B cell (primary cell): ENCODE data around the gene HCK. TPM values are rescaled to one million over a fixed set of nuclear protein-coding genes. Genes with fewer than 3 reads are reported as not detected.

Experiments
- ATAC-seq: fragments of 200-7000 bp; cut with Tn5 transposase; one replicate; pipeline ENCODE4 v1.10.0; 2021; ENCODE audit warnings: low read depth, mild to moderate bottlenecking, moderate number of reproducible peaks, moderate library complexity
- CTCF ChIA-PET: fragments of 350-600 bp; sonication (Branson Sonifier 250); formaldehyde crosslinking; loops from one replicate; lab custom pipeline; 2021; ENCODE audit warnings: antibody characterized with exemption, inconsistent platforms; lab: Charles Lee
- POLR2A ChIA-PET: fragments of 350-600 bp; sonication (Branson Sonifier 250); formaldehyde crosslinking; loops from one replicate; lab custom pipeline; 2021; ENCODE audit warnings: antibody characterized with exemption; lab: Charles Lee
- DNase-seq: peaks from one replicate; pipeline ENCODE4 v3.0.0; 2013
- H2AFZ ChIP-seq: 2 replicates; pipeline ENCODE4 v1.6.1; 2012; ENCODE audit warnings: mild to moderate bottlenecking, low read depth, low read length; ENCODE audit not compliant: insufficient read depth, poor library complexity, severe bottlenecking
- H3K27ac ChIP-seq, 2 donors: 1 replicate in 1 of 2; 2 replicates in 1 of 2; pipeline ENCODE4 v1.5.1; 2012 to 2013; ENCODE audit warnings: low read length in 2 of 2, mild to moderate bottlenecking in 2 of 2, moderate library complexity in 1 of 2
- H3K27me3 ChIP-seq, 4 experiments: fragments of 200-600 bp in 1 of 4; sonication (generic) in 1 of 4; replicated peaks in 1 of 4; 1 replicate in 2 of 4; 2 replicates in 2 of 4; pipeline versions ENCODE4 v1.6.1 to v1.7.0; 2013 to 2016; ENCODE audit warnings: low read length in 3 of 4, mild to moderate bottlenecking in 2 of 4, mixed read lengths in 1 of 4, moderate library complexity in 1 of 4; ENCODE audit not compliant: insufficient read depth in 4 of 4, control insufficient read depth in 3 of 4; ENCODE audit errors: control extremely low read depth in 1 of 4
- H3K36me3 ChIP-seq, 2 experiments: replicated peaks in 1 of 2; 1 replicate in 1 of 2; 2 replicates in 1 of 2; pipeline versions ENCODE4 v1.6.1 to v1.7.1; 2013; ENCODE audit warnings: low read length in 1 of 2; ENCODE audit not compliant: insufficient read depth in 2 of 2, control insufficient read depth in 1 of 2; ENCODE audit errors: control extremely low read depth in 1 of 2, extremely low read depth in 1 of 2
- H3K4me1 ChIP-seq, 2 donors: fragments of 200-600 bp in 1 of 2; sonication (generic) in 1 of 2; 1 replicate in 1 of 2; 2 replicates in 1 of 2; pipeline versions ENCODE4 v1.5.1 to v1.6.1; 2013 to 2017; ENCODE audit warnings: low read length in 2 of 2; ENCODE audit not compliant: control insufficient read depth in 2 of 2, insufficient read depth in 2 of 2
- H3K4me2 ChIP-seq: replicated peaks from 2 replicates; pipeline ENCODE3; 2012; ENCODE audit warnings: mild to moderate bottlenecking, low read depth, low read length; ENCODE audit not compliant: poor library complexity, severe bottlenecking
- H3K4me3 ChIP-seq, 5 experiments: fragments of 200-600 bp in 1 of 5; sonication (generic) in 1 of 5; 1 replicate in 3 of 5; 2 replicates in 2 of 5; pipeline versions ENCODE4 v1.5.1 to v1.7.0; 2011 to 2016; ENCODE audit warnings: low read length in 4 of 5, mild to moderate bottlenecking in 4 of 5, low read depth in 2 of 5, control low read depth in 1 of 5, moderate library complexity in 1 of 5; ENCODE audit not compliant: insufficient read depth in 1 of 5; ENCODE audit errors: control extremely low read depth in 1 of 5, extremely low read depth in 1 of 5
- H3K79me2 ChIP-seq: fragments of 200-600 bp; sonication (generic); one replicate; pipeline ENCODE4 v1.6.0; 2016; ENCODE audit warnings: low read length; ENCODE audit not compliant: control insufficient read depth, insufficient read depth
- H3K9ac ChIP-seq: fragments of 200-600 bp; sonication (generic); 2 replicates; pipeline ENCODE4 v1.6.1; 2017; ENCODE audit warnings: mild to moderate bottlenecking, low read length, moderate library complexity
- H3K9me3 ChIP-seq, 3 donors: one replicate each; pipeline versions ENCODE4 v1.6.1 to v1.7.1; 2013; ENCODE audit warnings: low read length in 2 of 3; ENCODE audit not compliant: control insufficient read depth in 2 of 3, insufficient read depth in 1 of 3; ENCODE audit errors: control extremely low read depth in 1 of 3
- H4K20me1 ChIP-seq: 2 replicates; pipeline ENCODE4 v1.6.0; 2012; ENCODE audit warnings: mild to moderate bottlenecking, low read length; ENCODE audit not compliant: insufficient read depth, control insufficient read depth, poor library complexity, severe bottlenecking
- H3K27ac Mint-ChIP-seq: one replicate; pipeline ENCODE4 v1.8.0; 2021; ENCODE audit warnings: mixed read lengths
- H3K27me3 Mint-ChIP-seq: one replicate; pipeline ENCODE4 v1.8.0; 2021; ENCODE audit warnings: mixed read lengths
- H3K4me1 Mint-ChIP-seq: one replicate; pipeline ENCODE4 v1.8.0; 2021; ENCODE audit warnings: mixed read lengths
- H3K4me3 Mint-ChIP-seq: one replicate; pipeline ENCODE4 v1.8.0; 2021; ENCODE audit warnings: mixed read lengths
- H3K9me3 Mint-ChIP-seq: one replicate; pipeline ENCODE4 v1.8.0; 2022; ENCODE audit warnings: mixed read lengths; ENCODE audit not compliant: insufficient read depth
- EZH2 ChIP-seq: IDR thresholded peaks from 2 replicates; pipeline ENCODE4 v1.6.1; 2012; ENCODE audit warnings: borderline replicate concordance, low read depth, mild to moderate bottlenecking, moderate library complexity, low read length; ENCODE audit not compliant: insufficient read depth, poor library complexity, severe bottlenecking
- WGBS: methylation state at CpG from one replicate; pipeline ENCODE4 v1.1.5; 2013; ENCODE audit warnings: missing lambda C conversion rate; ENCODE audit not compliant: insufficient coverage; 5-methylcytosine and 5-hydroxymethylcytosine counted together
- intact Hi-C: fragments of 100-400 bp; cut with micrococcal nuclease; formaldehyde crosslinking; loops from one replicate; pipeline ENCODE4 v1.10.0; 2022
- polyA plus RNA-seq: library from polyadenylated mRNA; depleted of rRNA; stranded (reverse); fragments of >200 nt; gene quantifications from 2 replicates; pipeline ENCODE4 v1.2.3, GENCODE V29; 2012
- total RNA-seq, 2 donors: library from RNA; stranded (reverse); fragments of 120-200 nt in 1 of 2; gene quantifications; 1 replicate in 1 of 2; 2 replicates in 1 of 2; pipeline versions ENCODE4 v1.2.3 to v1.2.4, GENCODE V29; 2013 to 2022
- TF ChIP-seq, protein P1 (sequence below): fragments of 200-600 bp; IDR thresholded peaks from one replicate; pipeline ENCODE4 v1.8.0; 2022; ENCODE audit warnings: antibody characterized with exemption, mild to moderate bottlenecking

Gene HCK
- total and polyA plus RNA-seq, 2 donors (not counting 1 experiment from before 2014, with no cell fraction given) = 33.3 to 48.6 TPM

DNA sequence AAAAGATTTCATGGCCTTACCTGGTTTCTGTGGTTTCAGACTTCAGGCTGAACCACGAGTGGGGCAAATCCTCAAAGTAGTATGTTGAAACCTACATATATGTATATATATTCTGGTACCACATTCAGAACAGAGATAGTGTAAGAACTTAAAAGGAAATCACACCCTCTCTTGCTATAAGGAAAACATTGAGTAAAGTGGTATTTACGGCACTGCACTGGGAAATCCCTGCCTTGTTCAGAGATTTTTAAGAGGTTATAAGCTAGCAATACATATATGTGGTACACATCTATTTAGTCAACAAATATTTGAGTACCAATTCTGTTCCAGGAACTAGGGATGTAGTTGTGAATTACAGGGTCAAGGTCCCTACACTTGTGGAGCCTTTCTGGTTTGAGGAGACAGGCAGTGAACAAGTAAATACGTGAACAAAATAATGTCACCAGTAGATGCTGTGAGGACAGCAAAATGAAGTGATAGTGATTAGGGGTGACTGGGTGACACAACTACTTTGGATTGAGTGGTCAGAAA is 59.2 kb downstream of the HCK start:
- Mint-ChIP-seq H3K9me3 (no peaks in the 10 kb centered on the region), H3K27me3 (no peaks in the 10 kb centered on the region), H3K27ac (peak overlapping the region; percentile 99), H3K4me1 (peaks cover 45% of the 10 kb centered on the region), H3K4me3 (peak overlapping the region; percentile 99)
- Histone ChIP-seq H3K9me3 (no peaks in the 10 kb centered on the region), H3K27ac (no peak overlapping the region), H3K4me2 (no peak overlapping the region), H3K4me3 (no peak overlapping the region), H3K79me2 (peaks cover 68% of the 10 kb centered on the region), H3K4me1 (peaks cover 8 to 9% of the 10 kb centered on the region in 2 donors), H3K36me3 (peaks cover 0 to 2% of the 10 kb centered on the region in 2 experiments), H3K9ac (no peak overlapping the region), H2AFZ (no peak overlapping the region), H3K27me3 (no peaks in the 10 kb centered on the region), H4K20me1 (peaks cover 33% of the 10 kb centered on the region)
- intact Hi-C loops = no loop called here
- ChIA-PET CTCF (interaction anchor here (1.1 kb wide), 1 partner anchor 259 kb away, joined by 3 read pairs; no protein-coding TSS in a partner anchor), POLR2A (no interaction called here)
- DNase-seq (no peak), ATAC-seq (no peak)
- TF ChIP-seq EZH2 = no peak
- TF ChIP-seq, protein P1, sequence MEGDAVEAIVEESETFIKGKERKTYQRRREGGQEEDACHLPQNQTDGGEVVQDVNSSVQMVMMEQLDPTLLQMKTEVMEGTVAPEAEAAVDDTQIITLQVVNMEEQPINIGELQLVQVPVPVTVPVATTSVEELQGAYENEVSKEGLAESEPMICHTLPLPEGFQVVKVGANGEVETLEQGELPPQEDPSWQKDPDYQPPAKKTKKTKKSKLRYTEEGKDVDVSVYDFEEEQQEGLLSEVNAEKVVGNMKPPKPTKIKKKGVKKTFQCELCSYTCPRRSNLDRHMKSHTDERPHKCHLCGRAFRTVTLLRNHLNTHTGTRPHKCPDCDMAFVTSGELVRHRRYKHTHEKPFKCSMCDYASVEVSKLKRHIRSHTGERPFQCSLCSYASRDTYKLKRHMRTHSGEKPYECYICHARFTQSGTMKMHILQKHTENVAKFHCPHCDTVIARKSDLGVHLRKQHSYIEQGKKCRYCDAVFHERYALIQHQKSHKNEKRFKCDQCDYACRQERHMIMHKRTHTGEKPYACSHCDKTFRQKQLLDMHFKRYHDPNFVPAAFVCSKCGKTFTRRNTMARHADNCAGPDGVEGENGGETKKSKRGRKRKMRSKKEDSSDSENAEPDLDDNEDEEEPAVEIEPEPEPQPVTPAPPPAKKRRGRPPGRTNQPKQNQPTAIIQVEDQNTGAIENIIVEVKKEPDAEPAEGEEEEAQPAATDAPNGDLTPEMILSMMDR = no peak
- WGBS = 83% methylated on average over 1 of the region's 3 CpGs

DNA sequence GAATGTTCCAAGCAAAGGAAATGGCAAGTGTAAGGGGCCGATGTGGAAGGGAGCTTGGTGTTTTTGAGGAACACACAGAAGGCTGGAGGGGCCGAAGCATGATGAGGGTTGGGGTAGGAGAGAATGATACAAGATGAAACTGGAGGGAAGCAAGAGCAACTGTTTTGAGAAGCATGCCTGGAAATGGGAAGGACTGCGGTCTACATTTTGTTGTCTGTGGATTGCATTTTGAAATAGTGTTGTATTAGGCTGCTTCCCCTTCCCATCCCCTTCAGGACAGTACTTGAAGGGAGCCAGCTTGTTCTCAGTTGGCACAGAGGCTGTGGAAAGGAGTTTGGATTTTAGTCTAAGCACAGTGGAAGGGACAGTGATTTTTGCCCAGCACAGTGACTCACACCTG is 59.7 kb downstream of the HCK start:
- Histone ChIP-seq H4K20me1 (peaks cover 39% of the 10 kb centered on the region), H3K79me2 (peaks cover 74% of the 10 kb centered on the region), H3K27ac (no peak overlapping the region), H3K4me2 (no peak overlapping the region), H3K9me3 (no peaks in the 10 kb centered on the region), H3K27me3 (no peaks in the 10 kb centered on the region), H3K9ac (no peak overlapping the region), H3K4me1 (peaks cover 8 to 9% of the 10 kb centered on the region in 2 donors), H2AFZ (no peak overlapping the region), H3K4me3 (no peak overlapping the region), H3K36me3 (peaks cover 0 to 2% of the 10 kb centered on the region in 2 experiments)
- POLR2A ChIA-PET = no interaction called here
- intact Hi-C loops = no loop called here
- 98% methylated on average over 3 of the region's 3 CpGs for WGBS
- ATAC-seq (no peak), DNase-seq (no peak)
- Mint-ChIP-seq H3K27me3 (no peaks in the 10 kb centered on the region), H3K4me1 (peaks cover 50% of the 10 kb centered on the region), H3K27ac (no peak overlapping the region), H3K4me3 (peak overlapping the region; percentile 13), H3K9me3 (no peaks in the 10 kb centered on the region)
- CTCF ChIA-PET = no interaction called here
- TF ChIP-seq, protein P1 = no peak
- TF ChIP-seq EZH2 = no peak
